GM19023 (cell line): ENCODE measurements around the gene MTR.
"Not testable (repeated sequence)": the region's sequence is repeated elsewhere in the genome, so short reads cannot be mapped to it uniquely, and the experiment has no call there.

Experiments
- ATAC-seq: cut with Tn5 transposase; IDR thresholded peaks from one replicate; pipeline ENCODE4 v1.9.1; 2021; ENCODE audit warnings: mild to moderate bottlenecking, moderate library complexity; ENCODE audit not compliant: unreplicated experiment

MTR gene

DNA sequence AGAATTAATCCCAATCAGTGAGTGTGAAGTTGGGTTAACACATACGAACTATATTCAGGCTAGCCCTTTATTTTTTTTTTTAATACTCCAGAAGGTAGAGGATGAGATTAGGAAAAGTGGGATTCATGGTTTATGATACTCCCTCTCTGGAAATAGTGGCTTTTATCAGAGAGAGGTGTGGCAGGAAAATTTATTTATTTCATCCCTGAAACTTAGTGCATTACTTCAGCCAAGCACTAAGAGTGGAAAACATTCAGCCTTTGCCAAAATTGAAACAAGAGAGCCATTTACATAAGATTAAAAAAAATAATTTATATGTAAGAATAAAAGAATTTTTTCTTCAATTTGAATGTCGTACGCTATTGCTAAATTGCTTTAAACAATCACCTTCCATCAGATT is 35.0 kb downstream of the MTR start:
- ATAC-seq = no peak

DNA sequence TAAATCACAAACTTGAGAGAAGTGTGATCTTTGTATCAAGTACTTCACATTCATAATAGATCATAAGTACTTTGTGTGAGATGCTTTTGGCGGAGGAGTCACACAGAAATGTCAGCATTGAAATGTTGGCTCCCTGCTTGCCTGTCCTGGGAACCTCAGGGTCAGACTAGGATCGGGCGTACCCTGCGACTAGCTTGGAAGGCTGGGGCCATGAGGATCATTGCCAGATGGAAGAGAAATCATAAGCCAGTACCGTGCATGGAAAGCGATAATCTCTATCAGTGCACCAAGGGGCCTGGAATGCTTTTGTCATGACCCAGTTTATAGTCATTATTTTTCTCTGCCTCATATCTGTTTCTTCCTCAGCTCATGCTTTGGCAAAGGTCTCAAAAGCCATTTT is 35.5 kb downstream of the MTR start:
- no peak for ATAC-seq

DNA sequence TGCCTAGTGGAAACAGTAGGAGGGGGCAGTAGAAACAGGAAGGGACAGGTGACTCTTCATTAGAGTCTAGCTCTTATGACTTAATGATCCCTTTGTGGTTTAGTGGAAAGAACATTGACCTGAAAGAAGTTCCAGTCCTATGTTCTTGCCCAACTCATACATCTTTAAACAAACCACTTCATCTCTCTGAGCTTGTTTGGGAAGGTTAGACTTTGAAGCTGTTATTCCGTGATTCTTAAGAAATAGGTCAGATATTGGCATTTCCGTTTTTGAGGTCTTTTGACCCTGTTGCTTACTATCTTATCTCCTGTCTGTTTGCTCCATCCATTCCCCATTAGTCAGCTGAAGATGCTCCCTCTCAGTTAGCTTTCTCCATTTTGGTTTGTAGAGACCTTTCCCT is 38.5 kb downstream of the MTR start:
- ATAC-seq = no peak

DNA sequence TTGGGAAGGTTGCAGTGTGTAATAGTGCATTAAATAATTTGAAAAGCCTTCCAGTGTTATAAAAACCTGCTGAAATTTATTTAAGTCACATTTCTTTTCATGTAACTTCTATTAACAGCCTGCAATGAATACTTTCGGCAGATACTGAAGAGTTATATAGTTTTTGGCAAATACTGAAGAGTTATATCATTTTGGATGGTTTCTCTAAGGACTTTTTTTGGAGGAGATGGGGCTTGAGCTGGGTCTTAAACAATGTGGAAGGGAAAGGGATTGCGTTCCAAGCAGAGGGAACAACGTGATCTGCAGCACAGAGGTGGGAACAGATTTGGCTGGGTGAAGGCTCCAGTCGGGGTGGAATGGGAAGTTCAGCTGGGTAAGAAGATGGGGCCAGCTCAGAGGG is 39.8 kb downstream of the MTR start:
- ATAC-seq = no peak

DNA sequence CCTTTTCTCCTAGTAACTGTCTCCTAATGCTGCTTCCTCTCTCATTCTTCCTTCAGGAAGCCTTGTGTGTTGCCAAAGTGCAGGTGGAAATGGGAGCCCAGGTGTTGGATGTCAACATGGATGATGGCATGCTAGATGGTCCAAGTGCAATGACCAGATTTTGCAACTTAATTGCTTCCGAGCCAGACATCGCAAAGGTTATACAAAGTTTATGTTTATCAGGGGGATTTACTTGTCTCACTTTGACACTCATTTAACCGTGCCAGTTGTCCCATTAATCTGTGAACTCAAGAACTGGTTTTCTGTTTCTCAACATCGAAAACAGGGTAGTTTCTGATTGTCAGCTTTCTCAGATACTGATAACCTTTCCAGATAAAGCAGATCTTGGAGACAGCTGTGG is 40.4 kb downstream of the MTR start:
- ATAC-seq = no peak

DNA sequence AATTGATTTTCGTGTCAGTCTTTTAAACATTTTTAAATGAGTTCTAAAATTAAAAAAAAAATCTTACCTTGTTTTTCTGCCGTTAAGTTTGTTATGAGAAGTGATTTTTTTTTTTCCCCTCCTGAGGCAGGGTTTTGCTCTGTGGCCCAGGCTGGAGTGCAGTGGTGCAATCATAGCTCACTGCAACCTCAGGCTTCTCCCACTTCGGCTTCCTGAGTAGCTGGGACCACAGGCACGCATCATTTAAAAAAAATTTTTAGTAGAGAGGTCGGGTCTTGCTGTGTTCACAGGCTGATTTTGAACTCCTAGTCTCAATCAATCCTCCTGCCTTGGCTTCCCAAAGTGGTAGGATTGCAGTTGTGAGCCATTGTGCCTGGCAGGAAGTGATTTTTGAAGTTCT is 41.1 kb downstream of the MTR start:
- no peak for ATAC-seq

DNA sequence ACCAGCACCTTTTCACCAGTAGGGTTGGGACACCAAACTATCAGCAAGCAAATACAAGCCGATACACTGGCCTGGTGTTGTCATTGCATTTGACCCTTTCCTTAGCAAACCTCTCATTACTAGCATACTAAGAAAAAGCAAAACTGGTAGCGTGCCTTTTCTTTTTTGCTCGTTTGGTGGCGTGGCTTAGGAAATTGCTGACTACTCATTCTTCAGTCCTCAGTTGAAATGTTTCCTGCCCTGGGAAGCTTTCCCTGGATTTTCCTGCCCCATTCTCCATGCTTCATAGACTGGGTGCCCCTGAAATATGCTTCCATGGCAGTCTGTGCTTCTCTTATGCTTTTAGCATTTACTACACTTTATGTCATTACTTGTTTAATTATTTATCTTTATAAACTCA is 42.0 kb downstream of the MTR start:
- ATAC-seq = no peak

DNA sequence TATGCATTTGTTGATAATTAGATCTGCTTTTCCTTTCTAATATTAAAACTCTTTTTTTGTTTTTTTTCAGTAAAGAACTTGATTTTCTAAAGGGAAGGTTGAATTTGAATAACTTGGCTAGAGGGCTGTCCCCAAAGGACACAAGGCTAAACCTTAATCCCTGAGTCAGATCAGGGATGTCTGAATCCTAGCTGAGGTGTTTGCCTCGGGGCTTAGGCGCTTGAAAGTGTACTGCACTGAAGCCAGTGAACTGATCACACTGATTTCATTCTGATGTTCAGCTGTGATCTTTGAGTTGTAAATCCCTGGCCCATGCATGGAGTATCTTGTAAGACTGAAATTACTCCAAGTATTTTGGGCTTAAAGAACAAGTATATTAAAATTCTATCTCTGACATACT is 42.8 kb downstream of the MTR start:
- ATAC-seq = no peak

DNA sequence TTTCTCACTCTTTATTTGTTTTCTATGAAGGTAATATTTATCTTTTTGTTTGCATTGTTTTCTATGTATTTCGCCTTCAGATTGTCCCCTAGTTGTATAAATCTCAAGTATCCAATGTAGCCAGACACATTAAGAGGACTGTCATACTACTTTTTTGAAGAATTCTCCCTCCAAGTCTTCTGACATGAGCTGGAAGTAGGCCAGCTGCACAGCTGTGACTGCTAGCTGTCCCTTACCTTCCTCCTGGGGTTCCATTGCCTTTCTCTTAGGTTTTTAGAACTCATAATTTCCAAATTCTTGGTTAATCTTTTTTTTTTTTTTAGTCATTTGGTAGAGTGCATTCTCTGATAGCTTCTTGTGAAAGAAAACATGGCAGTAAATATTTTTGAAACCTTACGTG is 46.2 kb downstream of the MTR start:
- ATAC-seq = no peak

DNA sequence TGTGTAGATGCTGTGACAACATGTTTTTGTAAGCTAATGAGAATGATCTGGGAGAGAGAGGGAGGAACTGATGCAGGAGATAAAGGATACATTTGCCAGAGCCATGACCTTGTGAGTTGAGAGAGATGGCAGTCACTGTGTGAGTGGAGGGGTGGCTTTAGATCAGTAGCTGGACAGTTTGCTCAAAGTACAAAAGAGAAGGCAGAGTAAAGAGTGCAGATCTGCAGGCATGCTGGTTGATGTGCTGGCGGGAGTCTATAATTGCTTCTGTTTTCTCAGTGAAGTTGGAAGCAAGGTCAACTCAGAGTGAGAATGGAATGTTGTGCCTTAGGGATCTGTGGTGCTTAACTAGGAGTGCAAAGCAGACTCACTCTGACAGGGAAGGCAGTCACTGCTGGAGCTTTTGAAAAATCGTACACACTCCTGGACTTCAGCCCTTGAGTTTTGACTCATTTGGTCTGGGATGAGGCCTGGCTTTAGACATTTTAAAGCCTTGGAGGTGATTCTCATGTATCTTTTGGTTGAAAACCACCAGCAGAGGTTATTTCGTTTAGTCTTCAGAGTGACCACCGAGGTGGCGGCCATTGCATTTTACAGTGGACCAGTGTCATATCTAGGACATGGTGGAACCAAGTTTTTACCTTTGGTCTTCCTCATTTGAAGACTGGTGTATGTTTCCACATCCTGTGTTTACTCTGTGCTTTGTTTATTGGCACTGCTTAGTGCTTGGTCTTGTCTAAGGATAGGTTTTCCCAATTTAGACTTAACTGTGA is 49.6 kb downstream of the MTR start:
- ATAC-seq = no peak

DNA sequence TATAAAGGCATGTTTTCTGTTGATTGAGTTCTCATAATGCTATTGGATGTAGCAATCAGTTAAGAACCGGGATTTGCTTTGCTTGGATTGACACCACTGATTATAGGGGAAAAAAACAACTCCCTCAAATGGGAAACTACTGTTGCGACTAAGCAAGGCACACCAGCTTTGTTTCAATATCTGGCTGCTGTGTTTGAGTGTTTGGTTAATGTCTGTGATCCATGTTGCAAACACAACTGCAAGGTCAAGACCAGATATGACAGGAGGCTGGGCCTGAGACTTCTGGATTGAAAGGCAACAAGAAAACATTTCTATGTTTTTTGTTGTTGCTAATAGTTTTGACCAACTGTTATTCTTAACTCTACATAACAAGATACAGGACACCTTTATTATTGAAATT is 50.7 kb downstream of the MTR start:
- no peak for ATAC-seq

DNA sequence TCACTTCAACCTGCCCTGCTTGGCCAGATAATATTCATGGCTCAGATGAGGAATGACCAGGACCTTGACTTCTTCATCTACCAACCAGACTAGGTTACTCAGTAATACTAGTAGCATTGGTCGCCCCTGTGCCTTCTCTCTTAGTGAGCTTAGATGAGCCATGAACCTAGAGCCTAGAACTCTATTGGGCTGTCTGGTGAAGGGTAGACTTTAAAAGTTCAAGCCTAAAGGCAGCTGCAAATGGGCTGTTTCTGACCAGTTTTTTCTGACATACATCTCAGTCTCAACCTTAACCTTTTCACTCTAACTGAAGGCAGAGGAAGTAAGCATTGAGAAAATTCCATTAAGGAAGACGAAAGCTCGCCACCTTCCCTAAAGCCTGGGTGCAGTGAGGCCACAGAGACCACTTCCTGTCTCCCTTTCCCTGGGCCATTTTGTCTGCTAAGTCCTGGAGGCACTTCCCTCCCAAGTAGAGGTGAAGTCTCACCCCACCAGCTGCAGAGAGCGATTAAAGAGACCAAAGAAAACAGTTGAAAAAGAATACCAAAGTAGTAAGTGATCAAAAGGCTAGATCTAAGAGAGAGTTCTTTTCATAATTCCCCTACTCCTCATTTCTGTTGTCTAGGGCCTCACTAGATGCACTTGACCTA is 53.3 kb downstream of the MTR start:
- ATAC-seq = no peak

DNA sequence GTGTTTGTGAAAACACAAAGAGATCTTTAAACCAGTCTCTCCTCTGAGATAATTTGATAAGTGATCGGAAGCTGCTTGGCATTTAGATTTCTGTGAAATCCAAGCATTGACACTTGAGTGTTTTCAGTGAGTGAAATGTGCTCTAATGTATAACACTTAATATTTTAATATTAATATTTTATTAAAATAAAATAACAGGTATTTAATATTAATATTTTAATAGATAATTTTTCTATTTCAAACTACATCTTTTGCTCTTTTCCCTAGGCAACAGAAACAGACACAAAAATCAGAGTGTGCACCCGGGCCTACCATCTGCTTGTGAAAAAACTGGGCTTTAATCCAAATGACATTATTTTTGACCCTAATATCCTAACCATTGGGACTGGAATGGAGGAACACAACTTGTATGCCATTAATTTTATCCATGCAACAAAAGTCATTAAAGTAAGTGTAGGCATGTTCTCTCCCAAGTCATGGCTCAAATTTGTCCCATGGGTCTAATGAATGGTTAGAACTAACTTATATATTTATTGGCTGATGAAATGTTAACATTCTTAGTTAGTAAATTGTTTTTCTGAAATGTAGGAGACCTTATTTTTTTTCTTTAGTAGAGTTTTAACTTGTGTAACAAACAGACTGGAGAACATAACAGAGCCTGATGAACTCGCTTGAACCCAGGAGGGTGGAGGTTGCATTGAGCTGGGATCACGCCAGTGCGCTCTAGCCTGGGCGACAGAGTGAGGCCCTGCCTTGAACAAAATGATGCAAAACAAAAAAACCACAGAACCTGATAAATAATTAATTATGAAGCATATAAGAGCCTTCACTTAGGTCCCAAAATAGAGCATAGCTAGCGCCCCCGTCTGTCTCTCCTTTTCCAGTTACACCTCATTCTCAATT is 55.2 kb downstream of the MTR start:
- ATAC-seq = no peak

DNA sequence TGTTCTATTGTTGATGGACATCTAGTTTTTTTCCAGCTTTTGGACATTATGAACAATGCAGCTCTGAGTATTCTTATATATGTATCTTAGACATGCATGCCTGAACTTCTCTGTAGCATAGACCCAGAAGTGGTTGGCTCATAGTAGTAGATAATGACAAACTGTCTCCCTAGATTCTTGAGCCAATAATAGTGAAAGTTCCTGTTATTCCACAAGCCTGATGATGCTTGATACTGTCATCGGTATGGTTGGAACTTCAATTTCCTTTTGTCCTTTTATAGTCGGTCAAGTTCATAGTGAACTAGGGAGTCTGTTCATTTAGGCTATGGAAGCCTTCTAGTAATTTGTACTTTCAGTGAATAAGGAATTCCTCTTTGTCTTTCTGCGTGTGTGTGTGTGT is 56.8 kb downstream of the MTR start:
- ATAC-seq = no peak

DNA sequence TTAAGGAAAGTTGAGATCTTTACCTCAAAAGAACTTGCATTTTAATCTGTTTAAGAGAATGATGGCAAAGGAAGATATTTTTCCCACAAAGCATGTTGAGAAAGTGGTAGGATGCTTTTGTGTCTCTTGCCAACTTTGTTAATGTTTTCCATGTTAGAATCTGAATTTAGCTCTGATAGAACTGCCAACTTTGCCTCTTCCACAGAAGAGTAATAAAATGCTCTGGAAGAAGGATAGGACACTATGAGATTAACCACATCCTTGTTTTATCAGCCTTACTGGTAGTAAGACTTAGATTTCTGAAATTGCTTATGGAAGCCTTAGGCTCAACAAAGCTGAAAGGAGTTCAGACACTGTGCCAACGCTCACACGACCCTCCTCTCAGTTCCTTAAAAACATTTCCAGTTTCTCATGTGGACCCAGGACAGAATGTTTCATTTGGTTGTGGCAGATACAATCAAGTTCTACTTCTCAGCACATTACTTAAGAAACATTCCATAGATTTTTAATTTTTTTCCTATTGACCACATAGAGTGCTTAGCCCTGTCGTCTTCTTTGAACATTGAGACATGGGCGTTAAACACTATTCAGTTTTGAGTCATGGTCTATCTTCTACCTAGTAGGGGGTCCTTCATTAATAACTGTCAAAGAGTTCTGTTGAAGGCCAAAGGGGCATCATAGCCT is 59.0 kb downstream of the MTR start:
- ATAC-seq = no peak

DNA sequence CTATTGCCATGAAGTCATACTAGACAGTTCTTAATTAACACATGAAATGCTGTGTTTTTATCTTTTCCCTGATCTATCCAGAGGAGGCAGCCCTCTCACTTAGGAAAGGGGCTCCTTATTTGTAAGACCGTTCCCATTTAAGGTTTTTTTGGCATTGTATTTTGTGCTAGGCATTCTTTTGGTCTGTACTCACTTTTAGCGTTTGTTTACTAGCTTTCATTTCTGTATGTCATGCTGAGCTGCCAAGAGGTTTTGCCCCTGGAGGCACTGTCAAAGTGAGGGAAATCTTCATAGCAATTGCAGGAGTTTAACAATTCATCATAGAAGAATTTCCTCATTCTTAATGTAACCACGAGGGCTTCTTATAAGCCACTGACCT is 59.5 kb downstream of the MTR start:
- no peak for ATAC-seq

DNA sequence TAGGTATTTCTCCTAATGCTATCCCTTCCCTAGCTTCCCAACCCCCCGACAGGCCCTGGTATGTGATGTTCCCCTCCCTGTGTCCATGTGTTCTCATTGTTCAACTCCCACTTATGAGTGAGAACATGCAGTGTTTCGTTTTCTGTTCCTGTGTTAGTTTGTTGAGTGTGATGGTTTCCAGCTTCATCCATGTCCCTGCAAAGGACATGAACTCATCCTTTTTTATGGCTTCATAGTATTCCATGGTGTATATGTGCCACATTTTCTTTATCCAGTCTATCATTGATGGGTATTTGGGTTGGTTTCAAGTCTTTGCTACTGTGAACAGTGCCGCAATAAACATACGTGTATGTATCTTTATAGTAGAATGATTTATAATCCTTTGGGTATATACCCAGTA is 61.6 kb downstream of the MTR start:
- not testable (repeated sequence) for ATAC-seq

DNA sequence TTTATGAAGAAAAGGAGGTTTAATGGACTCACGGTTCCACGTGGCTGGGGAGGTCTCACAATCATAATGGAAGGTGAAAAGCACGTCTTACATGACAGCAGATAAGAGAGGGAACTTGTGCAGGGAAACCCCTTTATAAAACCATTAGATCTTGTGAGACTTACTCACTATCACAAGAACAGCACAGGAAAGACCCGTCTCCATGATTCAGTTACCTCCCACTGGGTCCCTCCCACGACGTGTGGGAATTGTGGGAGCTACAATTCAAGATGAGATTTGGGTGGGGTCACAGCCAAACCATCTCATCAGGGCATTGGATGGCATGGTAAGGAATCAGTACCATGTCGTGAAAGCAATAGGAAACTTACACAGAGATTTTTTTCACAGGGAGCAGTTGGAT is 63.1 kb downstream of the MTR start:
- no peak for ATAC-seq

DNA sequence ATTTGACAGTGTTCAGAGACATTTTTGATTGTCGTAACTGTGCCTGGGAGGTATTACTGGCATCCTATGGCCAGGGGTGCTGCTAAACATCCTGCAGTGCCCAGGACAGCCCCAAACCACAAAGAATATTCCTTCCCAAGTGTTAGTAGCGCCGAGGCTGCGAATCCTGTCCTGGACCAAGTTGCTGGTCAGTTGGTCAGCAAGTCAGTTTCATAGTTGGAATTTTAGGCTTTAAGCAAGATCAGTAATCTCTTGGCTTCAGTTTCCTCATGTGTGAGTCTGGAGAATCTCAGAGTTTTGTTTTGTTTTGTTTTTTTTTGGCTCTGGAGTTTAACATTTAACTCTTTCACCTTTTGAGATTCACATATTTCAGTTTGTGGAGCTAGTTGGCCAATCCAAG is 65.0 kb downstream of the MTR start:
- no peak for ATAC-seq

DNA sequence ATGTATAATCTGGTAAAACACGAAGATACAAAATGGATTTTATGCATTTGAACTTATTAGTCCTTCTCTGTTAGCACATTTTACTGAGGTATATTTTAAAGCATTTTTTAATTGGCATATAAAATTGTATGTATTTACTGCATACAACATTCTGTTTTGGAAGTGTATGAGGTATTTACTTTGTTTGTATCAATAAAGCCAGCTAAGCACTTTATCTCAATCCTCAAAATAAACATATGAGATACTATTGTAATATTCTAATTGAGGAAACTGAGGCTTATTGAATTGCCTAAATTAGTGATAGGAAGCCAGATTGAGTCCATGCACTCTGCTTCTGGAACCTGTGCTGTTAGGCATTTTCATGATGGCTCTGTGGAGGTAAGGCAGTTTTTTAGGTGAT is 65.6 kb downstream of the MTR start:
- no peak for ATAC-seq

DNA sequence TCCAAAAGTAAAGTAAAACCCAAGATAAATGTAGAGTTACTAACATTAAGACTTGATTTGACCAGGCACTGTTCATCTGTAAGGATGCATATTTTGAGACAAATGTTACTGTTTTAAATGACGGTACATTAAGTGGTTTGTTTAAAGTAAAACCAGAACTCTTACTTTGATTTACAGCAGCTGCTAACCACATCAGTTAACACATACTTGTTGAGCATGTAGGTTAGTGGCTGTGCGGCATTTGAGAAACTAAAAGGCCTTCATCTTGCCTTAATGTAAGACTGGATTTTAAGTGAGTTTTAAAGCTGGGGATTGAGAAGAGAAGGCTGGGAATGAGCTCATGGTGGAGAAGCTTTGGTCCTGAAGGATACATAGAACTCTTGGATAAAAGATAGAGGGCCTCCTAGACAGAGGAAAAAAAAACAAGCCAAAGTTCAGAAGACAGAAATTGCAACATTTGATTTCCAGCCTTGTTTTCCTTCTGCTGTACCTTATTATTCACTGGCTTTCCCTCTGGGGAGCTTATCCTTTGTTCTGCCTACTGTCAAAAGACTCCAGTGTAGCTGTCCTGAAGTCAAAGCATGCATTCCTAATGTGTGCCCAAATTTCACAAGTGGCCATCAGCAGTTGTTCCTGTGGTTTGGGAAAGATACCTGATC is 66.6 kb downstream of the MTR start:
- ATAC-seq = no peak
